GM21526 (cell line): ENCODE results near the gene IL6R.
A peak's percentile ranks its signal among the peaks of the same experiment; 100 is the strongest.
"Not testable (repeated sequence)": the region's sequence is repeated elsewhere in the genome, so short reads cannot be mapped to it uniquely, and the experiment has no call there.

Experiments used
- ATAC-seq: cut with Tn5 transposase; IDR thresholded peaks from one replicate; pipeline ENCODE4 v1.9.1; 2021; ENCODE audit warnings: moderate library complexity; ENCODE audit not compliant: unreplicated experiment, low FRiP score

The IL6R gene

DNA sequence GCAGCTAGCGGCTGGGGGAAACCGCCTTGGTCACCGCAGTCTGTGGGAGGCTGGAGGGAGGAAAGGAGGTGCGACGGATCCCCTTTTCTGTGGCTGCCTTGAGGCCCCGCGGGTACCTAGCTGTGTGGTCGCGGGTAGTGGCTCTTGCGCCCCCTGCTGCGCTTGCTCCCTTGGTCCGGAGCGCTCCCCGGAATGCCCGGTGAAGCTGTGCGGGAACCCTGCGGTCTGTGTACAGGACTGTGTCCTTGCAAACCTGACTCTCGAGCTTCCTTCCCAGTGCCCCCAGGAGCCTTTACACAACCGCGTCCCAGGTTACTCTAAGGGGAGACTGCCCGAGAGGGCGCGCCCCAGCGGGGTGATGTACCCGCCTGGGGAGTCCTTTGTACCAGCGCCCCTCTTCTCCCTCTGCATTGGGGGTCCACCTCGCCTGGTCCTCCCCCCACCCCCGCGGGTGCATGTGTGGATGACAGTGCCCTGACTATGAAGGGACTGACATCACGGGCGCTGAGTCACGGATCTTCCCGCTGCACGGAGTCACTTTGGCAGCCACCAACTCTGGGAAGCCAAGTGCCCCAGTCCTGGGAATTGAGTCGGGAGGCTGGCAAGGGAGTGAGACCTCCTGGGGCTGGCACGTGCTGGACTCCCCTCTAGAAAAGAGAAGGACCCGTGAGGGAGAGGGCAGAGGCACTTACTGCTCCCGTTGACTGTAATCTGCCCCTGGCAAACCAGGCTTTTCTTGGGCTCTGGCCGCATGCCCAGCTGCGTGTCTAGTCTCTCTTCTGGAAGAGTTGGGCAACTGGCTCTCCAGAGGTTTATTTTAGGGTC is 816 bp downstream of the IL6R start:
- peak; percentile 11 for ATAC-seq

GRCh38 chr1:154406572-154406879 is 1.4 kb downstream of the IL6R start:
- ATAC-seq, result no peak

- no peak for ATAC-seq
Observed at GRCh38 chr1:154406886-154407197, 1.7 kb downstream of the IL6R start.

DNA sequence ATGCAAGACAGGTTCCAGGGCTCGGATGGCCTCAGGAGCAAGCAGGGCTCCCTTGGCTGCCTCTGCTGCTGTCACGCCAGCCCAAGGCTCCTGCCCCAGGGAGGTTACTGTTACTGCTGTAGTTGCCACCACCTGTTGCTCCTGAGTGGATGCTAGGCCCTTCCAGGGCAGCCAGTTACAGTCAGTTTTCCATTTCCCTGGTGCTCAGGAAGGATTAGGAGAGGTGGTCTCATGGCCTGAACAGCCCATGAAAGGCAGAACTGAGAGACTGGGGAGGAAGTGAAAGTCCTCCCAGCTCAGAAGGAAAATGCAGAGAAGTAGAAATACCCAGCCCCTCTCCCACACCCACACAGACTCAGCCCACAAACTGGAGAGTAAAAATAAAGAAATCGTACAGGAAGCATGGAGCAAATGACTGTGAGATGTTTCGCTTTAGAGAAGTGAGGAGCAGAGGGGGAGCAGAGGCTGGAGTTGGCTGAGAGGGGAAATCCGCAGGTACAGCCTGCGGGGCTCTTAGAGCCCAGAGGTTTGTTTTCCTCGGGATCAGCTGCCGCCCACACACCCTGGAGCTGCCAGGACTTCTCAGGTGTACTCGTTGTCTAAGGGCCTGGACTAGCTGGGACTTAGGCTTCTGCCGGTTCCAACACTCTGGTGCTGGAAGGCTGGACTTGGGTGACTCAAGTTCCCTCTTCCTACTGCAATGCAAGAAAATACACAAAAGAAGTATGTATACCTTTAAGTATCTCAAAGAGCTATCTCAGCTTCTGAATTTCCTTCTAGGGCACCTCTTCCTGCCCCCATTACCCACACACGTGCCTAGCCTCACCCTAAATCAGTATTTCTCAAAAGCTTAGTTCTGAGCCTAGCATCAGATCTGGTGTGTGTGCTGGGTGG is 2.3 kb downstream of the IL6R start:
- ATAC-seq, result no peak

DNA sequence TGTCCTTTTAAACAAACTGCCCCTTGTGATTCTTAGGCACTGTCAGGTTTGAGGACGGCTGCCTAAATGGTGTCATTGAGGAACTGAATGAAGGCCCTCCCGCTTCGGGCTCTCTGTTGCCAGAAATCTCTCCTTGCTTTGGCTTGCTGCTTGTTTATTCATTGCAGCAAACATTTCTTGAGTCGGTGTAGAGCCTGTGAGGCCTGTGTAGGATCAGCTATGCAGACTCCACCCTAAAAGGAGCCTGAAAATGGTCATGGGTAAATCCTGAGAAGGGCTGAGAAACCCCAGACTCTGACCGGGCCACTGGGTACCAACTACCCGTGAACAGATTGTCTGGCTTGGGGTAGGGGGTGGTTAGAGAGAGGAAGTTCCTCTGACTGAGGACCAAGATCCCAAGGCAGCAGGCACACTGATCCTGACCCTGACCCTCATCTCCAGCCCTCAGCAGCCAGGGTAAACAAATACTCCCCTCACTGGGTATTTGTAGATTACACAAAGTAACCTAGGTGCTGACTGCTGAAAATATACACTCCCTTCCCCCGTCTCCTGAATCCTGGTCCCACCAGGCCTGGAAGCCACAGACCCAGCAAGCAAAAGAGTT is 3.1 kb downstream of the IL6R start:
- ATAC-seq, result no peak

DNA sequence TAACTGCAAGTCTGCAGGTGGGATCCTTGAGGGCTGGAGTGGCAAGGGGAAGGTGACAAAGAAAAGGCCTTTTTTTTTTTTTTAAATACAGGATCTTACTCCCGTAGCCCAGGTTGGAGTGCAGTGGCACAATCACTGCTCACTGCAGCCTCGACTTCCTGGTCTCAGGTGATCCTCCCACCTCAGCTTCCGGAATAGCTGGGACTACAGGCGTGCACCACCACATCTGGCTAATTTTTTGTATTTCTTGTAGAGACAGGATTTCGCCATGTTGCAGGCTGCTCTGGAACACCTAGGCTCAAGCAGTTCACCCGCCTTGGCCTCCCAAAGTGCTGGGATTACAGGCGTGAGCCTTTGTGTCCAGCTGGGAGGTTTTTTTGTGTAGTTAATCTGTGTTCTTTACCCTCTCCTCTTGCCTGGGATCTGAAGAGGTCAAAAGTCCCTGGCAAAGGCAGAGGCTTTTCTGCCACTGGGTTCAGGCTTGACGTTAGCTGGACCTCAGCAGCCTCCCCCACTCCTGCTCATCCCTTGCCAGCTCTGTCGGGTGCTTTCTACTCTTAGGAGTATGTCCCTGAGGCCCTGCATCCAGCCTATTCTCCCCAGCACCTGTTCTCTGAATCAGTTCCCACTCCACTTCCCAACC is 5.2 kb downstream of the IL6R start:
- ATAC-seq, result no peak

GRCh38 chr1:154411525-154411924 is 6.4 kb downstream of the IL6R start:
- ATAC-seq, result no peak

GRCh38 chr1:154413177-154413783 is 8.1 kb downstream of the IL6R start:
- ATAC-seq, result no peak

DNA sequence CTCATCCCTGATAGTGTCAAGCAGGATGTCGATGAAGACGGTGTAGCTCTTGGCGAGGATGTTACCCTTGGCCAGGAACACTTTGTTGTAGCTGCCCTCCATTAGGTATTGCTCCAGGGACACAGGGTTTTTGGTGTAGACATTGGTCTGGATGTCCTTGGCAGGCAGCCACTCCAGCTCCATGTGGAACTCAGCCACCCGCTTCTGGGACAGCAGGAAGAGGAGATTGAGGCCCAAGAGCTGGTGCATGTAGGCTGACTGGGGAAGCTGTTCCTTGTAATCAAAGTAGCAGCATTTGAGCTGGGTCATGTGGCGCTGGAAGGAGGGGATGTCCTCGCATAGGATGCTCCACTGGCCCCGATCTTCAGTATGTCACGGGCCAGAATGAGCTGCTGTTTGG is 9.5 kb downstream of the IL6R start:
- no peak for ATAC-seq

DNA sequence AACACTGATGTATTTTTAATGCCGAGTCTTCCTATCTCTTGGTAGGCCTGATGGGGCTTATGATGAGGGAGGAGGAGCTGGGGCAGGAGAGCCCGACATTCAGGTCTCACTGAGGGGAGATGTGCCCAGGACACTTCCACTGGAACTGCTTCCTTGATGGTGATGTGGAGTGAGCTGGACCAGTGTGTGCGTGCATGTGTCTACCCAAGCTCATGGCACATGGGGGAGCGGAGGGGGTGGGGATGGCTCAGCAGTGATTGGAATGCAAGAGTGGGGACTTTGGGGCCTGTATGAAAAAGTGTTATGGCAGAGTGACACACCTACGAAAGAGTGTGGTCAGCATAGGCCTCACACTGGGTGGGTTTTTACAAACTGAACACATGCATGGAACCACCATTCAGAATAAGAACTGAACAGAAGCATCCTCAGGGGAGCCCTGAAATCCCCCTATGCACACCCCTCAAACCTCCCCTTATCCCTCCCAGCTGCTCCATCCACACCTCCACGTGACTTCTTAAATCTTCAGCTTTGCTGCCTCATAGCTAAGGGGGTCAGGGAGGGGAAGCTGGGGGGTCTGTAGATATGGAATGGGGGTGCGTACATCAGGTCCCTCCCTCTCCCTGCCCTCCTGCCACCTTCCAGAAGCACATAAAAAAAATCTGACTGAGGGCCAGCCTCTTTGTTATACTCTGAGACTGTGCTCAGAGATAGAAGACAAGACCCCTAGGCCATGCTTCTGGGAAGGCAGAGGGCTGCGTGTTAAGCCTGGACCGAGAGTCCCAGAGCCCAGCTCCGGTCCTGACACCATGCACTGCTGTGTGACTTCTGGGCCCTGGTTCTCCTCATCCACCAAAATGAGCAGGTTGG is 11.6 kb downstream of the IL6R start:
- ATAC-seq, result no peak

DNA sequence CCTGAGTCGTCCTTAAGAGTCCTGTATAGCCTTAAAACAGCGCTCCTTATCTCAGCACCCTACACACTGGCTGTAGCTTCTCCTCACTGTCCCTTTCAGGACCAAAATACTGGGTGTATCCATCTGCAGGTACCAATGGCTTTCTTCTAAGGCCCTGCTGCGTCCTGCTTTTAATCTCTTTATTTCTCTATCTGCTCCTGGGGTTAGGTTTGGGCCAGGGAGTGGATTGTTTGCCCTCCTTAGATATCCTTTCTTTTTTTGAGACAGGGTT is 12.1 kb downstream of the IL6R start:
- no peak for ATAC-seq

GRCh38 chr1:154418062-154418921 is 13.1 kb downstream of the IL6R start:
- no peak for ATAC-seq

GRCh38 chr1:154418923-154419619 is 13.9 kb downstream of the IL6R start:
- ATAC-seq, result no peak

GRCh38 chr1:154419620-154420571 is 14.8 kb downstream of the IL6R start:
- ATAC-seq, result no peak

GRCh38 chr1:154420961-154421924 is 16.1 kb downstream of the IL6R start:
- ATAC-seq, result no peak

DNA sequence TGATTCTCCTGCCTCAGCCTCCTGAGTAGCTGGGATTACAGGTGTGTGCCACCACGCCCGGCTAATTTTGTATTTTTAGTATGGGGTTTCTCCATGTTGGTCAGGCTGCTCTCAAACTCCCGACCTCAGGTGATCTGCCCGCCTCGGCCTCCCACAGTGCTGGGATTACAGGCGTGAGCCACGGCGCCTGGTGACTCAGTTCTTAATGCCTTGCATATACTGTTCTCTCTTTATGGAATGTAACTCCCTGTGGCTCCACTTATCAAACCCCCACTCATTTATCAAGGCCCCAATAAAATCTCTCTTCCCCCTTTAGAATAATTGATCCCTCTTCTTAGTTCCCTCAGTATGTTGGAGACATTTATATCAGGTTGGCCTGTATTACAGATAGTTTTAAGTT is 16.9 kb downstream of the IL6R start:
- ATAC-seq, result not testable (repeated sequence)
